Keratinocyte (primary cell): ENCODE results near the gene MPPE1.

ENCODE experiments used
- EZH2 ChIP-seq: IDR thresholded peaks from one replicate; pipeline ENCODE4 v1.6.1; 2012; ENCODE audit warnings: inconsistent platforms, mild to moderate bottlenecking, low read length, moderate library complexity
- TF ChIP-seq, protein P1 (sequence below), 3 experiments: IDR thresholded peaks in 1 of 3; conservative IDR thresholded peaks in 1 of 3; optimal IDR thresholded peaks in 1 of 3; 2 replicates in 2 of 3; 3 replicates in 1 of 3; pipeline versions ENCODE3 to v1.5.1; 2011; ENCODE audit warnings: low read length in 3 of 3, mild to moderate bottlenecking in 3 of 3, moderate library complexity in 2 of 3, control low read depth in 1 of 3, inconsistent platforms in 1 of 3; ENCODE audit not compliant: insufficient read depth in 2 of 3; ENCODE audit errors: extremely low read depth in 1 of 3

DNA sequence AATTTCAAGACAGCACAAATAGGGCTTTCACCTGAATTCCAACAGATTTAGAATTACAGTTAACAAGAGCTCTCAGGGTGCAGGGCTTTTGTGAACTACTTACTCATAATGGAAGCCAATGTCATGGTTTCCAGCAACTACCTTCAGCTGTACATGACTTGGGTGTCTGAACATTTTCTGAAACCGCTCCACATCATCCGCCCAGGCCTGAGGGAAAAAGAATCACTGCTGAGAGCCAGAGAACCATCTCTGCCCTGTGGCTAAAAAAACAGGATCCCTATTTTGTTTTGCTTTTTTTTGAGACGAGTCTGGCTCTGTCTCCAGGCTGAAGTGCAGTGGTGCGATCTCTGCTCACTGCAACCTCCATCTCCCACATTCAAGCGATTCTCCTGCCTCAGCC lies 18.8 kb downstream of the MPPE1 start:
- TF ChIP-seq, protein P1, sequence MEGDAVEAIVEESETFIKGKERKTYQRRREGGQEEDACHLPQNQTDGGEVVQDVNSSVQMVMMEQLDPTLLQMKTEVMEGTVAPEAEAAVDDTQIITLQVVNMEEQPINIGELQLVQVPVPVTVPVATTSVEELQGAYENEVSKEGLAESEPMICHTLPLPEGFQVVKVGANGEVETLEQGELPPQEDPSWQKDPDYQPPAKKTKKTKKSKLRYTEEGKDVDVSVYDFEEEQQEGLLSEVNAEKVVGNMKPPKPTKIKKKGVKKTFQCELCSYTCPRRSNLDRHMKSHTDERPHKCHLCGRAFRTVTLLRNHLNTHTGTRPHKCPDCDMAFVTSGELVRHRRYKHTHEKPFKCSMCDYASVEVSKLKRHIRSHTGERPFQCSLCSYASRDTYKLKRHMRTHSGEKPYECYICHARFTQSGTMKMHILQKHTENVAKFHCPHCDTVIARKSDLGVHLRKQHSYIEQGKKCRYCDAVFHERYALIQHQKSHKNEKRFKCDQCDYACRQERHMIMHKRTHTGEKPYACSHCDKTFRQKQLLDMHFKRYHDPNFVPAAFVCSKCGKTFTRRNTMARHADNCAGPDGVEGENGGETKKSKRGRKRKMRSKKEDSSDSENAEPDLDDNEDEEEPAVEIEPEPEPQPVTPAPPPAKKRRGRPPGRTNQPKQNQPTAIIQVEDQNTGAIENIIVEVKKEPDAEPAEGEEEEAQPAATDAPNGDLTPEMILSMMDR (optimal IDR thresholded peaks at IDR 0.05 in 1 of 3, IDR thresholded peaks at IDR 0.05 in 1 of 3, conservative IDR thresholded peaks at IDR 0.05 in 1 of 3; ENCODE audit: extremely low read depth in 1 of 3, insufficient read depth in 2 of 3, low read length in 3 of 3) = no peak
- no peak for TF ChIP-seq EZH2
